Pons (tissue), 1 donor: ENCODE results near the gene RGL1.

ENCODE experiments used
- DNase-seq: peaks from one replicate; pipeline ENCODE4 v3.0.0-alpha.2; 2016; ENCODE audit warnings: low spot score

The RGL1 gene

GRCh38 chr1:183889095-183889494 is 84.2 kb downstream of the RGL1 start:
- no peak for DNase-seq

GRCh38 chr1:183891158-183891856 is 86.4 kb downstream of the RGL1 start:
- no peak for DNase-seq

- DNase-seq, result no peak
Observed at GRCh38 chr1:183892351-183892793, 87.5 kb downstream of the RGL1 start.

GRCh38 chr1:183893561-183894289 is 88.8 kb downstream of the RGL1 start:
- no peak for DNase-seq

- no peak for DNase-seq
Observed at GRCh38 chr1:183894290-183894565, 89.3 kb downstream of the RGL1 start.

- DNase-seq, result no peak
Observed at GRCh38 chr1:183896466-183897048, 91.6 kb downstream of the RGL1 start.

- DNase-seq, result no peak
Observed at GRCh38 chr1:183898001-183898396, 93.1 kb downstream of the RGL1 start.

GRCh38 chr1:183898610-183899009 is 93.7 kb downstream of the RGL1 start:
- no peak for DNase-seq

GRCh38 chr1:183901748-183902330 is 96.9 kb downstream of the RGL1 start:
- no peak for DNase-seq

- no peak for DNase-seq
Observed at GRCh38 chr1:183903101-183903500, 98.2 kb downstream of the RGL1 start.

- no peak for DNase-seq
Observed at GRCh38 chr1:183905508-183906113, 100.7 kb downstream of the RGL1 start.

- DNase-seq, result no peak
Observed at GRCh38 chr1:183907070-183907469, 102.2 kb downstream of the RGL1 start.

- no peak for DNase-seq
Observed at GRCh38 chr1:183908079-183908478, 103.2 kb downstream of the RGL1 start.

- DNase-seq, result no peak
Observed at GRCh38 chr1:183909672-183910071, 104.8 kb downstream of the RGL1 start.

- no peak for DNase-seq
Observed at GRCh38 chr1:183910845-183911244, 105.9 kb downstream of the RGL1 start.

GRCh38 chr1:183911285-183911684 is 106.4 kb downstream of the RGL1 start:
- no peak for DNase-seq

GRCh38 chr1:183912265-183912886 is 107.5 kb downstream of the RGL1 start:
- no peak for DNase-seq

- no peak for DNase-seq
Observed at GRCh38 chr1:183913567-183913993, 108.7 kb downstream of the RGL1 start.

GRCh38 chr1:183914276-183914675 is 109.4 kb downstream of the RGL1 start:
- DNase-seq, result no peak

GRCh38 chr1:183914891-183915290 is 110.0 kb downstream of the RGL1 start:
- DNase-seq, result no peak

- DNase-seq, result peak; percentile 99
Observed at GRCh38 chr1:183915625-183916510, 110.9 kb downstream of the RGL1 start.
